SU-DHL-6 (cell line): ENCODE measurements around the gene KCNK3.

Experiments
- H2AFZ ChIP-seq: fragments of 200-600 bp; sonication (generic); 2 replicates; pipeline ENCODE4 v1.6.1; 2014; ENCODE audit warnings: low read depth, mild to moderate bottlenecking, moderate library complexity, mixed read lengths, antibody characterized with exemption, low read length; ENCODE audit not compliant: severe bottlenecking
- H3F3A ChIP-seq: fragments of 200-600 bp; shearing (Covaris generic); 2 replicates; pipeline ENCODE4 v1.6.0; 2016; ENCODE audit warnings: antibody characterized with exemption, mild to moderate bottlenecking; ENCODE audit not compliant: insufficient read depth
- H3K27ac ChIP-seq: fragments of 200-600 bp; sonication (generic); 2 replicates; pipeline ENCODE4 v1.5.1; 2016; ENCODE audit warnings: low read depth, mild to moderate bottlenecking, low read length, moderate library complexity, mixed read lengths
- H3K27me3 ChIP-seq: fragments of 200-600 bp; sonication (generic), shearing (Covaris generic); 2 replicates; pipeline ENCODE4 v1.6.0; 2014; ENCODE audit warnings: mild to moderate bottlenecking, low read length
- H3K36me3 ChIP-seq: fragments of 200-600 bp; sonication (generic); 2 replicates; pipeline ENCODE4 v1.6.1; 2014; ENCODE audit warnings: mild to moderate bottlenecking, low read length, mixed read lengths
- H3K4me2 ChIP-seq: fragments of 300-600, 200-600 bp; shearing (Covaris generic), sonication (generic); 2 replicates; pipeline ENCODE4 v1.6.0; 2014; ENCODE audit warnings: low read length, low read depth, mild to moderate bottlenecking; ENCODE audit not compliant: poor library complexity, severe bottlenecking
- H3K4me3 ChIP-seq: fragments of 200-600 bp; sonication (generic); 2 replicates; pipeline ENCODE4 v1.5.1; 2014; ENCODE audit warnings: antibody characterized with exemption, low read length, mild to moderate bottlenecking, mixed read lengths; ENCODE audit not compliant: insufficient read depth, poor library complexity, severe bottlenecking
- H3K79me2 ChIP-seq: fragments of 200-600 bp; sonication (generic); 2 replicates; pipeline ENCODE4 v1.6.1; 2014; ENCODE audit warnings: mild to moderate bottlenecking, low read length, moderate library complexity; ENCODE audit not compliant: insufficient read depth
- H3K9ac ChIP-seq: fragments of 200-600 bp; sonication (generic); 2 replicates; pipeline ENCODE4 v1.7.0; 2014; ENCODE audit warnings: mild to moderate bottlenecking, low read length
- H3K9me2 ChIP-seq: fragments of 200-600 bp; sonication (generic); replicated peaks from 2 replicates; pipeline ENCODE4 v1.6.1; 2014; ENCODE audit warnings: low read length; ENCODE audit not compliant: insufficient read depth
- H3K9me3 ChIP-seq: fragments of 200-600 bp; sonication (generic); 2 replicates; pipeline ENCODE4 v1.6.1; 2014; ENCODE audit warnings: low read length, mixed read lengths; ENCODE audit not compliant: insufficient read depth
- H4K20me1 ChIP-seq: fragments of 200-600 bp; sonication (generic); 2 replicates; pipeline ENCODE4 v1.6.1; 2014; ENCODE audit warnings: low read depth, mild to moderate bottlenecking, antibody characterized with exemption, low read length, moderate library complexity, mixed read lengths
- EZH2phosphoT487 ChIP-seq: fragments of 200-600 bp; sonication (generic), shearing (Covaris generic); conservative IDR thresholded peaks from 2 replicates; pipeline ENCODE4 v1.6.1; 2018; ENCODE audit warnings: mild to moderate bottlenecking, antibody characterized with exemption, low read length, moderate library complexity, mixed read lengths
- TF ChIP-seq, protein P1 (sequence below): fragments of 200-600 bp; sonication (generic); IDR thresholded peaks from one replicate; pipeline ENCODE4 v1.5.1; 2017; ENCODE audit warnings: antibody characterized with exemption, mild to moderate bottlenecking, low read length, moderate library complexity; ENCODE audit not compliant: insufficient read depth, poor library complexity, severe bottlenecking

KCNK3 gene

DNA sequence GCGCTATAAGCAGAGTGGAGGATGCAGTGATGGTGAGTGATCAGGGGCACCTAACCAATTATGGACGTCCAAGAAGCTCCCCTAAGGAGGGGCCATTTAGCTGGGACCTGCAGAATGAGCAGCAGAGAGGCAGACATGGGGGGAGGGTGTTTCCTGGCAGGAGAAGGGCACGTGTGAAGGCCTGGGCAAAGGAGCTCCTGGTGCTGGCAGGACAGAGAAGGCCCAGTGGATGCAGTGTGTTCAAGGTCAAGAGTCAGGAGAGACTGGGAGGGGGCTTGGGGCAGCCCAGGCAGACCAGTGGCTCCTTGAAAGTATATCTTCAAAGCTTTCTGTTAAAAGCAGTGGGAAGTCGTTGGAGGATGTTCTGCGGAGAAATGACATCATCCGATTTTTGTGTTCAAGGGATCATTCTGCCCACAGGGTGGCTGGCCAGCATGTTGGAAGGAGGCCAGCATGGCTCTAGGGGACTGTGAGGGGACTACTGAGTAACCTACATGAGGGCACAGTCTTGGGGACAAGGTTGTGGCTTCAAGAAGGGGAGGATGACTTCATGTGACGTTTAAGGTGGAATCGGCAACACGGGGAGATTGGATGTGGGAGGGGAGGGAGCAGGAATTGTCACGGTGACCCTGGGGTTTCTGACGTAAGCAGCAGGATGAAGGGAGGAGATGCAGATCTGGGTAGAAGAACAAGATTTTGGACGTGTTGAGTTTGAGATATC lies 42.4 kb upstream of the KCNK3 start:
- Histone ChIP-seq H3K9me2 (no peaks in the 10 kb centered on the region), H3K4me3 (no peak overlapping the region), H3K4me2 (no peak overlapping the region), H3K36me3 (no peaks in the 10 kb centered on the region), H4K20me1 (no peaks in the 10 kb centered on the region), H2AFZ (no peak overlapping the region), H3F3A (no peaks in the 10 kb centered on the region), H3K9ac (no peak overlapping the region), H3K9me3 (no peaks in the 10 kb centered on the region), H3K27ac (no peak overlapping the region), H3K27me3 (no peaks in the 10 kb centered on the region), H3K79me2 (no peaks in the 10 kb centered on the region)
- no peak for TF ChIP-seq EZH2phosphoT487
- TF ChIP-seq, protein P1, sequence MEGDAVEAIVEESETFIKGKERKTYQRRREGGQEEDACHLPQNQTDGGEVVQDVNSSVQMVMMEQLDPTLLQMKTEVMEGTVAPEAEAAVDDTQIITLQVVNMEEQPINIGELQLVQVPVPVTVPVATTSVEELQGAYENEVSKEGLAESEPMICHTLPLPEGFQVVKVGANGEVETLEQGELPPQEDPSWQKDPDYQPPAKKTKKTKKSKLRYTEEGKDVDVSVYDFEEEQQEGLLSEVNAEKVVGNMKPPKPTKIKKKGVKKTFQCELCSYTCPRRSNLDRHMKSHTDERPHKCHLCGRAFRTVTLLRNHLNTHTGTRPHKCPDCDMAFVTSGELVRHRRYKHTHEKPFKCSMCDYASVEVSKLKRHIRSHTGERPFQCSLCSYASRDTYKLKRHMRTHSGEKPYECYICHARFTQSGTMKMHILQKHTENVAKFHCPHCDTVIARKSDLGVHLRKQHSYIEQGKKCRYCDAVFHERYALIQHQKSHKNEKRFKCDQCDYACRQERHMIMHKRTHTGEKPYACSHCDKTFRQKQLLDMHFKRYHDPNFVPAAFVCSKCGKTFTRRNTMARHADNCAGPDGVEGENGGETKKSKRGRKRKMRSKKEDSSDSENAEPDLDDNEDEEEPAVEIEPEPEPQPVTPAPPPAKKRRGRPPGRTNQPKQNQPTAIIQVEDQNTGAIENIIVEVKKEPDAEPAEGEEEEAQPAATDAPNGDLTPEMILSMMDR, result no peak

DNA sequence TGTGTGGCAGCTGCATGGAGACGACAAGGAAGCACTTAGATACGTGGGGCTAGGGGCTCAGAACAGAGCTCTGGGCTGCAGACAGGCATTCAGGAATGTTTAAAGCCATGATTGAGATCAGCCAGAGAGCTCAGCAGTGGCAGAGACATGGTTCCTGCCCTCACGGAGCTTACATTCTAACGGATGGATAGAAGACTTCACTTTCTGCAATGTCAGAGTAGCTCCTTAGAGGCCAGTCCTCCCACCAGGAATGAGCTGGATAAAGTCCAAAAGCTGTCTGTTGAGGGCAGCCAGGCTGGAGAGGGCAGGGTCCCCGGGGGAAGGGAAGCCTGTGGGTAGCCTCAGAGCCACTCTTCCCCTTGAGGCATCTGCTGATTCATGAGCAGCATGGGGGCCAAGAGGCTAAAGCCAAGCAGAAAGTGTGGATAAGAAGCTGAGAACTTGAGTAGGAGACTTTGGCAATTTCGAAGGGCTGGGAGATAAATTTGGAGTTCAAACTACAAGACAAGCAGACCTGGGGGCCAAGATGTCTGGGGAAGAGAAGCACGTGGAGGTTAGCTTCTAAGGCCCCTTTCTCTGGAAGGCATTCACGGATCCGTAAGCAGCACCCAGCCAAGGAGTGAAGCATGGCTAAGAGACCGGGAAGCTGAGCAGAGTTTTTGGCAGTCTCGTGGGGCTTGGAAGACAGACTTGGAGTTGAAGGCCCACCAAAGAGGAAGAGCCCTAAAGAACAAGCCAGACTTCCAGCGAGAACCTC lies 41.6 kb upstream of the KCNK3 start:
- Histone ChIP-seq H2AFZ (no peak overlapping the region), H3F3A (no peaks in the 10 kb centered on the region), H3K9me3 (no peaks in the 10 kb centered on the region), H3K4me2 (no peak overlapping the region), H4K20me1 (no peaks in the 10 kb centered on the region), H3K9me2 (no peaks in the 10 kb centered on the region), H3K9ac (no peak overlapping the region), H3K79me2 (no peaks in the 10 kb centered on the region), H3K36me3 (no peaks in the 10 kb centered on the region), H3K27ac (no peak overlapping the region), H3K4me3 (no peak overlapping the region), H3K27me3 (no peaks in the 10 kb centered on the region)
- TF ChIP-seq, protein P1, result no peak
- no peak for TF ChIP-seq EZH2phosphoT487

DNA sequence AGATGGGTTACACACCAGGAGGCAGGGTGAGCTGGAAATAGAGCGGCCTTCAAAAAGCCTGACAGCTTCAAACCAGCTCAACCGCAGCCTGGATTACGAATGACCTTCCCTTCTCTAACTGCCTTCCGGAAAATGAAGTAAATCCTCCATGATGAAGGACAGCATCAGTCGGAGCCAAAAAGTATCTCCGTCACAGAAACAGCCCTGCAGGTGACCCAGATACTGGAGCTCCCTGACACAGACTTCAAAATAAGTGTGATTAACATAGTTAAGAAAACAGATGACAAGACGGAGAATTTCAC lies 41.1 kb upstream of the KCNK3 start:
- Histone ChIP-seq H3K9me3 (no peaks in the 10 kb centered on the region), H3K36me3 (no peaks in the 10 kb centered on the region), H3K27ac (no peak overlapping the region), H3K79me2 (no peaks in the 10 kb centered on the region), H3K27me3 (no peaks in the 10 kb centered on the region), H4K20me1 (no peaks in the 10 kb centered on the region), H3K9me2 (no peaks in the 10 kb centered on the region), H2AFZ (no peak overlapping the region), H3F3A (no peaks in the 10 kb centered on the region), H3K4me2 (no peak overlapping the region), H3K4me3 (no peak overlapping the region), H3K9ac (no peak overlapping the region)
- TF ChIP-seq, protein P1, result no peak
- no peak for TF ChIP-seq EZH2phosphoT487
